ENCODE results near the gene ZNF804A.

ZNF804A gene

DNA sequence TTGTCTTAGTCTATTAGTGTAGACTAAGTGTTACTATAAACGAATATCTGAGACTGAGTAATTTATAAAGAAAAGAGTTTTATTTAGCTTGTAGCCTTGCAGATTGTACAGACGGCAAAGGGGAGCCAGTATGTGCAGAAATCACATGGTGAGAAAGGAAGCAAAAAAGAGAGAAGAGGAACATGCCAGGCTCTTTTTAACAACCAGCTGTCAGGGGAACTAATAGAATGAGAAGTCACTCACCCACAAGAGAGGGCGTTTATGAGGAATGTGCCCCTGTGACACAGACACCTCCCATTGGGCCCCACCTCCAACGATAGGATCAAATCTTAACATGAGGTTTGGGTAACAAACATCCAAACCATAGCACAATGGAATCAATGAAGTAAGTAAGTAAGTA lies 20.6 kb upstream of the ZNF804A start:
- no peak for DNase-seq (ENCODE audit: extremely low spot score)
- POLR2A ChIA-PET = no interaction called here
- CTCF ChIA-PET = no interaction called here
- TF ChIP-seq CTBP1 (IDR thresholded peaks at IDR 0.05; ENCODE audit: borderline replicate concordance) (no peak), L3MBTL2 (conservative IDR thresholded peaks at IDR 0.05) (no peak), NFRKB (IDR thresholded peaks at IDR 0.05) (no peak), LEF1 (IDR thresholded peaks at IDR 0.05; ENCODE audit: borderline replicate concordance) (no peak), SP1 (IDR thresholded peaks at IDR 0.05) (no peak), BHLHE40 (IDR thresholded peaks at IDR 0.05; ENCODE audit: borderline replicate concordance) (no peak), FOXM1 (IDR thresholded peaks at IDR 0.05; ENCODE audit: borderline replicate concordance) (no peak), FOXA1 (IDR thresholded peaks at IDR 0.05) (no peak), TARDBP (IDR thresholded peaks at IDR 0.05) (no peak), FOXK2 (IDR thresholded peaks at IDR 0.05) (no peak), HDGF (IDR thresholded peaks at IDR 0.05; ENCODE audit: borderline replicate concordance) (no peak), ELF4 (IDR thresholded peaks at IDR 0.05) (no peak), ZNF384 (IDR thresholded peaks at IDR 0.05) (no peak), ARNT (IDR thresholded peaks at IDR 0.05) (no peak), SUZ12 (IDR thresholded peaks at IDR 0.05) (no peak)
- TF ChIP-seq, protein P1, sequence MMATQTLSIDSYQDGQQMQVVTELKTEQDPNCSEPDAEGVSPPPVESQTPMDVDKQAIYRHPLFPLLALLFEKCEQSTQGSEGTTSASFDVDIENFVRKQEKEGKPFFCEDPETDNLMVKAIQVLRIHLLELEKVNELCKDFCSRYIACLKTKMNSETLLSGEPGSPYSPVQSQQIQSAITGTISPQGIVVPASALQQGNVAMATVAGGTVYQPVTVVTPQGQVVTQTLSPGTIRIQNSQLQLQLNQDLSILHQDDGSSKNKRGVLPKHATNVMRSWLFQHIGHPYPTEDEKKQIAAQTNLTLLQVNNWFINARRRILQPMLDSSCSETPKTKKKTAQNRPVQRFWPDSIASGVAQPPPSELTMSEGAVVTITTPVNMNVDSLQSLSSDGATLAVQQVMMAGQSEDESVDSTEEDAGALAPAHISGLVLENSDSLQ (IDR thresholded peaks at IDR 0.05) = no peak

DNA sequence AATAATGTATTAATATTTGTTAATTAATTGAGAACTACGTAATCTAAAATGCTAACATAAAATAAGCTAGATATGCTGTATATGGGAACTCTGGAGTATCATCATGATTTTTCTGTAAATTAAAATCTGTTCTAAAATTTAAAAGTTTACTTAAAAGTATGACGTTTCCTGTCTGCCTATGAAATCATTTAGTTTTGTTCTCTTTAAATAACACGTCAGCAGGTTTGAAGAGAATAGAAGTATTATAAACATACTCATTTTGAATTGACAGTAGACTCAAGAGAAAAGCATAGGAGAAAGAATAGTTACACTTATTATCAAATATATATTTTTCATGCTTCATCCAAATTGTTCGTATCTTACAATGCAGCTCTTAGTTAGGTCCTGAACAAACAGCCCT lies 19.1 kb upstream of the ZNF804A start:
- ChIA-PET CTCF (no interaction called here), POLR2A (no interaction called here)
- TF ChIP-seq, protein P1 (IDR thresholded peaks at IDR 0.05) = no peak
- no peak for TF ChIP-seq SUZ12 (IDR thresholded peaks at IDR 0.05)
- no peak for TF ChIP-seq FOXA1 (IDR thresholded peaks at IDR 0.05)
- no peak for TF ChIP-seq SP1 (IDR thresholded peaks at IDR 0.05)
- TF ChIP-seq LEF1 (IDR thresholded peaks at IDR 0.05; ENCODE audit: borderline replicate concordance) = no peak
- no peak for TF ChIP-seq FOXM1 (IDR thresholded peaks at IDR 0.05; ENCODE audit: borderline replicate concordance)
- no peak for TF ChIP-seq TARDBP (IDR thresholded peaks at IDR 0.05)
- TF ChIP-seq BHLHE40 (IDR thresholded peaks at IDR 0.05; ENCODE audit: borderline replicate concordance) = no peak
- no peak for TF ChIP-seq ELF4 (IDR thresholded peaks at IDR 0.05)
- no peak for DNase-seq (ENCODE audit: extremely low spot score)

DNA sequence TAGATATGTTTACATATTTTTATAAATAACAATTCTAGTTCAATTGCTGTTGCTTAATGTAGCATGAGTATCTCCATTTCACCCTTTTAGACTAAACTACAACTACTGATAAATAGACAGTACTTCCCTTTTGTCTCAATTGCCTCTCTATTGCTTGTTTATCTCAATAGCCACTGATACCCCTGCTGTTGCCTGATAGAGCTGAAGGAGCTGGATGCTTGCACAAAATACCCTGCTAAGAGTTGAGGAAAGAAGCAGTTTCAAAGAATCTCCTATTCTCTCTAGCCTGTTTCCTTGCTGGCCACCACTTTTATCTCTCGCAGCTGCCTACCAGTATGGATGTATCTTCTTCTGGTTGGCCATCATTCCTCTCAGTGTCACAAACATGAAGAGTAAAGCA lies 16.9 kb upstream of the ZNF804A start:
- DNase-seq (ENCODE audit: extremely low spot score) = no peak
- CTCF ChIA-PET = no interaction called here

DNA sequence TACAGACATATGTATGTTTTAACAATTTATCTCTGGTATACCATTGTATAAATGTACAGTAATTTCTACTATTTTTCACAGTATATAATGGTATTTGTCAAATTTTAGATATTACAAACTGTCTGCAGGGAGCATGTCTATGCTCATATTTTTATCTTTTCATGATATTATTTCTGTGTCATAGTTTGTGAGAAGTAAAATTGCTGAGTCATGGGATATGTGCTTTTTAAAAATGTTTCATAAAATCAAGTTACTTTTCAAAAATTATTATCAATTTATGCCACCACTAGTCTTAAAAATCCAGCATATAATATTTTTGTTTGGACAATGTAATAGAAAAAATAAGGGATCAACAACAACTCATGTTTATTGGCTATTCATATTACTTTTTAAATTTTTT lies 9.1 kb upstream of the ZNF804A start:
- no peak for DNase-seq (ENCODE audit: extremely low spot score)
- ChIA-PET POLR2A (no interaction called here), CTCF (no interaction called here)
- no peak for TF ChIP-seq SUZ12 (IDR thresholded peaks at IDR 0.05)
- TF ChIP-seq FOXM1 (IDR thresholded peaks at IDR 0.05; ENCODE audit: borderline replicate concordance) = no peak
- TF ChIP-seq TARDBP (IDR thresholded peaks at IDR 0.05) = no peak
- TF ChIP-seq FOXK2 (IDR thresholded peaks at IDR 0.05) = no peak
- no peak for TF ChIP-seq CTBP1 (IDR thresholded peaks at IDR 0.05; ENCODE audit: borderline replicate concordance)
- TF ChIP-seq SP1 (IDR thresholded peaks at IDR 0.05) = no peak
- TF ChIP-seq BHLHE40 (IDR thresholded peaks at IDR 0.05; ENCODE audit: borderline replicate concordance) = no peak
- no peak for TF ChIP-seq HDGF (IDR thresholded peaks at IDR 0.05; ENCODE audit: borderline replicate concordance)
- no peak for TF ChIP-seq ZNF384 (IDR thresholded peaks at IDR 0.05)
- TF ChIP-seq, protein P1 (IDR thresholded peaks at IDR 0.05) = no peak
- TF ChIP-seq ELF4 (IDR thresholded peaks at IDR 0.05) = no peak
- TF ChIP-seq NFRKB (IDR thresholded peaks at IDR 0.05) = no peak
- no peak for TF ChIP-seq ARNT (IDR thresholded peaks at IDR 0.05)
- no peak for TF ChIP-seq LEF1 (IDR thresholded peaks at IDR 0.05; ENCODE audit: borderline replicate concordance)

More for the DNA sequence above, 16.9 kb upstream of the ZNF804A start:
- POLR2A ChIA-PET = no interaction called here
- no peak for TF ChIP-seq ZNF384 (IDR thresholded peaks at IDR 0.05)
- TF ChIP-seq FOXA1 (IDR thresholded peaks at IDR 0.05) = no peak
- no peak for TF ChIP-seq NFRKB (IDR thresholded peaks at IDR 0.05)
- no peak for TF ChIP-seq ELF4 (IDR thresholded peaks at IDR 0.05)
- TF ChIP-seq FOXM1 (IDR thresholded peaks at IDR 0.05; ENCODE audit: borderline replicate concordance) = no peak
- TF ChIP-seq LEF1 (IDR thresholded peaks at IDR 0.05; ENCODE audit: borderline replicate concordance) = no peak

DNA sequence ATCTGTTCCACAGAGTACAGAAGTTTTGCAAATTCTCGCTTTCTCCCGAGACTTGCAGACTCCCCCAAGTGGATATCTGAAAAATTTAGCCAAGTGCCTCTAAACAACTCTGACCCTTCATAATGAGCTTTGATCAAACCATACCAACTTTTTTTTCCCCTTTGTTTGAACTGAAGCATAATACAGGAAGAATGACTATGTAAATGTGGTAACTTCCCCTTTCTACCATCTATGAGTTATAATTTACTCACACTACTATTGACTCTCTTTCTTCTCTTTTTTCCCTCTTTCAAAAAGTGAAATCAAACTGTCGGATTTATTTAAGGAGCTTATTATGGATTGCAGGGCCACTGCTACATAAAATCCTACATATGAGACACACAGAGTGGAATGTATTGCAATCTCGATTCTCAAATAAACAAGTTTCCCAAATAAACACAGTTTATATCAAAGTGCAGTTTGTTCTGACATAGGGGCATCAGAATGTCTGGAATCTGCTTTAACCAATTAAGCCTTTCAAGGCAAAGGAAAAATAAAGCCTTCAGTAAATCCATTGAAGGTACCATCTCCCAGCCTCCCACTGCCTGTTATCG lies 1.4 kb upstream of the ZNF804A start:
- ChIA-PET CTCF (interaction anchor here (1.0 kb wide), 1 partner anchor 19 kb away, joined by 3 read pairs; no protein-coding TSS in a partner anchor), POLR2A (no interaction called here)
- TF ChIP-seq FOXM1 (IDR thresholded peaks at IDR 0.05; ENCODE audit: borderline replicate concordance) (no peak), HDGF (IDR thresholded peaks at IDR 0.05; ENCODE audit: borderline replicate concordance) (no peak), BHLHE40 (IDR thresholded peaks at IDR 0.05; ENCODE audit: borderline replicate concordance) (no peak), CTBP1 (IDR thresholded peaks at IDR 0.05; ENCODE audit: borderline replicate concordance) (no peak)
- DNase-seq (ENCODE audit: extremely low spot score) = no peak

DNA sequence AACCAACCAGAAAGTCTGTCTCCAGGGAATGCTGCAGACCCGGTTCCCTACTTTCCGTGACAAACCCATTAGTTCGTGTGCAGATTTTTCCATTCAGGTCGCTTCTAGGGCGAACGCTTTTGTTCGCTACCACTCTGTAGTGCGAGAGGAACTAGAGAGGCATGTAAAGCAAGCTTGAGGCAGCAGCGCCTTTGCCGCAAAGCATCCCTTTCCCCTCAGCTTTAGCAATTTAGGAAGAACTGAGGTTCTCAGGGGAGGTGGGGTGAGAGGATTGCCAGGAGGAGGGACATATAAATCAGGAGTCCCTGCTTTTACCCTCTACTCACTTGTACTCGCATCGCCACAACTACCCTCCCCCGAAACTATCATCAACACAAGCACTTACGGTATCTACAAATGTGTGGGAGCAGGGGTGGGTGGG lies 748 bp upstream of the ZNF804A start:
- CTCF ChIA-PET = no interaction called here
- DNase-seq (ENCODE audit: extremely low spot score) = peak; percentile 30
- POLR2A ChIA-PET = no interaction called here
- no peak for TF ChIP-seq FOXK2 (IDR thresholded peaks at IDR 0.05)
- TF ChIP-seq BHLHE40 (IDR thresholded peaks at IDR 0.05; ENCODE audit: borderline replicate concordance) = no peak
- no peak for TF ChIP-seq FOXA1 (IDR thresholded peaks at IDR 0.05)
- TF ChIP-seq HDGF (IDR thresholded peaks at IDR 0.05; ENCODE audit: borderline replicate concordance) = no peak
- no peak for TF ChIP-seq SP1 (IDR thresholded peaks at IDR 0.05)
- TF ChIP-seq LEF1 (IDR thresholded peaks at IDR 0.05; ENCODE audit: borderline replicate concordance) = no peak
- TF ChIP-seq L3MBTL2 (conservative IDR thresholded peaks at IDR 0.05) = no peak
- TF ChIP-seq, protein P1 (IDR thresholded peaks at IDR 0.05) = no peak
- TF ChIP-seq SUZ12 (IDR thresholded peaks at IDR 0.05) = no peak
- no peak for TF ChIP-seq TARDBP (IDR thresholded peaks at IDR 0.05)
- no peak for TF ChIP-seq ARNT (IDR thresholded peaks at IDR 0.05)
- TF ChIP-seq CTBP1 (IDR thresholded peaks at IDR 0.05; ENCODE audit: borderline replicate concordance) = no peak
- no peak for TF ChIP-seq ELF4 (IDR thresholded peaks at IDR 0.05)
- no peak for TF ChIP-seq FOXM1 (IDR thresholded peaks at IDR 0.05; ENCODE audit: borderline replicate concordance)
- no peak for TF ChIP-seq ZNF384 (IDR thresholded peaks at IDR 0.05)
- no peak for TF ChIP-seq NFRKB (IDR thresholded peaks at IDR 0.05)

Data from HEK293T (cell line).